ENCODE data around the gene WDR70.

DNA sequence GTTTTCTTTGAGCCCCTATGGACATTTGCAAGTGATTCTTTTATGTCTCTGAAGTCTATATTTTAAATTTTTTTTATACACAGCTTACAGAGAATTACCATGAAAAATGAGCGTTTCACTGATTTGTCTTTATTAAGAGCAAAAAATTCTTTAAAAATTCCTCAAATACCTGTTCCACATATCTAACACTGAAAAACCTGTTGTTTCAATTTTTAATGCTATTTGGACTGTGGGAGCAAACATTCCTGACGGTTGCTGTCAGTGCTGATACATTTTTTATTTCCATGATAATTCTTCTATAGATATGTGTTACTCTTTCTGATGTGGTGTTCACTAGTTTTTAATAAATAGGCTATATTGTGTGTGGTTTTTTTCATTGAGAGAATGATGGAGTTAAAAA is 261.0 kb downstream of the WDR70 start:
- TF ChIP-seq POLR2A (IDR thresholded peaks at IDR 0.05; ENCODE audit: low read depth, low read length) (no peak), JUN (IDR thresholded peaks at IDR 0.05; ENCODE audit: borderline replicate concordance, insufficient read depth, insufficient read length, low read depth) (no peak), POLR2AphosphoS5 (IDR thresholded peaks at IDR 0.05; ENCODE audit: insufficient read depth, low read depth, low read length) (no peak), GATA2 (IDR thresholded peaks at IDR 0.05; ENCODE audit: insufficient read depth, insufficient read length, low read depth, low read length) (no peak)
- TF ChIP-seq, protein P1, sequence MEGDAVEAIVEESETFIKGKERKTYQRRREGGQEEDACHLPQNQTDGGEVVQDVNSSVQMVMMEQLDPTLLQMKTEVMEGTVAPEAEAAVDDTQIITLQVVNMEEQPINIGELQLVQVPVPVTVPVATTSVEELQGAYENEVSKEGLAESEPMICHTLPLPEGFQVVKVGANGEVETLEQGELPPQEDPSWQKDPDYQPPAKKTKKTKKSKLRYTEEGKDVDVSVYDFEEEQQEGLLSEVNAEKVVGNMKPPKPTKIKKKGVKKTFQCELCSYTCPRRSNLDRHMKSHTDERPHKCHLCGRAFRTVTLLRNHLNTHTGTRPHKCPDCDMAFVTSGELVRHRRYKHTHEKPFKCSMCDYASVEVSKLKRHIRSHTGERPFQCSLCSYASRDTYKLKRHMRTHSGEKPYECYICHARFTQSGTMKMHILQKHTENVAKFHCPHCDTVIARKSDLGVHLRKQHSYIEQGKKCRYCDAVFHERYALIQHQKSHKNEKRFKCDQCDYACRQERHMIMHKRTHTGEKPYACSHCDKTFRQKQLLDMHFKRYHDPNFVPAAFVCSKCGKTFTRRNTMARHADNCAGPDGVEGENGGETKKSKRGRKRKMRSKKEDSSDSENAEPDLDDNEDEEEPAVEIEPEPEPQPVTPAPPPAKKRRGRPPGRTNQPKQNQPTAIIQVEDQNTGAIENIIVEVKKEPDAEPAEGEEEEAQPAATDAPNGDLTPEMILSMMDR (IDR thresholded peaks at IDR 0.05; ENCODE audit: extremely low read depth in 1 of 2, insufficient read depth in 1 of 2, low read depth in 1 of 2, low read length in 2 of 2): no peak
